ENCODE data around the gene LRP5. TPM values are rescaled to one million over a fixed set of nuclear protein-coding genes. Genes with fewer than 3 reads are reported as not detected.
"Not testable (repeated sequence)": the region's sequence is repeated elsewhere in the genome, so short reads cannot be mapped to it uniquely, and the experiment has no call there.

LRP5 gene
- total RNA-seq, 4 donors from 2014 or later, result 27.3 to 60.1 (median 35.0) TPM

DNA sequence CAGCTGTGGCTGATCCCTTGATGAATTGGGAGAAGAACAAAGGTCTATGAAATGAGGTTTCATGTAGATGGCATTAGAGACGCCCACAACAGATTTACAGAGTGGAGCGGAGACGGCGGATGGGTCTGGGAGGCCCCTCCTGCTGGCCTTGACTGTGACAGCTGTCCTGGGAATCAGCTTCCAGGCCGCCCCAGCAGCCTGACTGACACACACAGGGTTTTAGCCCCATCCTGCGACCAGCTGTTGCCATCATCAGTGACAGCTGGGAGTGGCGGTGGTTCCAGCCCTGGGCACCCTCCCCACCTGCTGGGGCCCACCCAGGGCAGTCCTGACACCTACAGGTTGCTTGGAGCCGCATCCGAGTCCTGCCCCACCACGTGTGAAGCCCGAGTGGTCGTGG lies 84.1 kb downstream of the LRP5 start:
- DNase-seq (ENCODE audit: low spot score in 2 of 2), result no peak
- H3K27ac ChIP-seq, result no peak overlapping the region
- peaks cover 12% of the 10 kb centered on the region for H3K36me3 ChIP-seq

DNA sequence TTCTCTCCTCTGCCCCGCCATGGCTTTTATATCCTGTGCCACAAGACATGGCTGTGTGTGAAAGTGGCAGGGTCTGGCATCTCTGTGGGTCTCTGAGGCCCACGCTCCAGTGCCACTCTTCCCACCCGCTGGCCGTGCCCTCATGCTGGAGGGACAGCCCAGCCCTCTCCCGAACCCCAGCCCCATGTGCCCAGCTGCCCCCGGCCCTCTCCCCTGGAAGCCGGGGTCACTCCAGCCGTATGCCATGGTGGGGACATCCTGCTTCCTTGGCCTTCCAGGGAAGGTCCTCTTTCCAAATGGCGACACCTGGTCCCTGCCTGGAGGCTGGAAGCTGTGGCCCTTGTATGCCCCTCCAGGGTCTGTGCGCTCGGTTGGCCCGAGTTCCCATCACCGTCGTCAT lies 84.9 kb downstream of the LRP5 start:
- Histone ChIP-seq H3K9me3 (no peaks in the 10 kb centered on the region), H3K27ac (no peak overlapping the region), H3K4me1 (peaks cover 15% of the 10 kb centered on the region), H3K36me3 (peaks cover 13% of the 10 kb centered on the region), H3K4me3 (no peak overlapping the region), H3K27me3 (no peaks in the 10 kb centered on the region)
- TF ChIP-seq, protein P1, sequence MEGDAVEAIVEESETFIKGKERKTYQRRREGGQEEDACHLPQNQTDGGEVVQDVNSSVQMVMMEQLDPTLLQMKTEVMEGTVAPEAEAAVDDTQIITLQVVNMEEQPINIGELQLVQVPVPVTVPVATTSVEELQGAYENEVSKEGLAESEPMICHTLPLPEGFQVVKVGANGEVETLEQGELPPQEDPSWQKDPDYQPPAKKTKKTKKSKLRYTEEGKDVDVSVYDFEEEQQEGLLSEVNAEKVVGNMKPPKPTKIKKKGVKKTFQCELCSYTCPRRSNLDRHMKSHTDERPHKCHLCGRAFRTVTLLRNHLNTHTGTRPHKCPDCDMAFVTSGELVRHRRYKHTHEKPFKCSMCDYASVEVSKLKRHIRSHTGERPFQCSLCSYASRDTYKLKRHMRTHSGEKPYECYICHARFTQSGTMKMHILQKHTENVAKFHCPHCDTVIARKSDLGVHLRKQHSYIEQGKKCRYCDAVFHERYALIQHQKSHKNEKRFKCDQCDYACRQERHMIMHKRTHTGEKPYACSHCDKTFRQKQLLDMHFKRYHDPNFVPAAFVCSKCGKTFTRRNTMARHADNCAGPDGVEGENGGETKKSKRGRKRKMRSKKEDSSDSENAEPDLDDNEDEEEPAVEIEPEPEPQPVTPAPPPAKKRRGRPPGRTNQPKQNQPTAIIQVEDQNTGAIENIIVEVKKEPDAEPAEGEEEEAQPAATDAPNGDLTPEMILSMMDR (IDR thresholded peaks at IDR 0.05), result no peak
- TF ChIP-seq POLR2A (IDR thresholded peaks at IDR 0.05) (no peak), POLR2AphosphoS5 (IDR thresholded peaks at IDR 0.05) (no peak), EP300 (IDR thresholded peaks at IDR 0.05) (no peak)
- no peak for DNase-seq (ENCODE audit: low spot score in 2 of 2)
- 93% methylated on average over 14 of the region's 14 CpGs for WGBS

More for the DNA sequence above, 84.1 kb downstream of the LRP5 start:
- no peaks in the 10 kb centered on the region for H3K9me3 ChIP-seq
- 88% methylated on average over 11 of the region's 12 CpGs for WGBS
- no peaks in the 10 kb centered on the region for H3K27me3 ChIP-seq
- H3K4me3 ChIP-seq, result no peak overlapping the region
- H3K4me1 ChIP-seq, result peaks cover 15% of the 10 kb centered on the region
- TF ChIP-seq, protein P1 (IDR thresholded peaks at IDR 0.05), result no peak
- TF ChIP-seq POLR2A (IDR thresholded peaks at IDR 0.05) (no peak), POLR2AphosphoS5 (IDR thresholded peaks at IDR 0.05) (no peak), EP300 (IDR thresholded peaks at IDR 0.05) (no peak)

DNA sequence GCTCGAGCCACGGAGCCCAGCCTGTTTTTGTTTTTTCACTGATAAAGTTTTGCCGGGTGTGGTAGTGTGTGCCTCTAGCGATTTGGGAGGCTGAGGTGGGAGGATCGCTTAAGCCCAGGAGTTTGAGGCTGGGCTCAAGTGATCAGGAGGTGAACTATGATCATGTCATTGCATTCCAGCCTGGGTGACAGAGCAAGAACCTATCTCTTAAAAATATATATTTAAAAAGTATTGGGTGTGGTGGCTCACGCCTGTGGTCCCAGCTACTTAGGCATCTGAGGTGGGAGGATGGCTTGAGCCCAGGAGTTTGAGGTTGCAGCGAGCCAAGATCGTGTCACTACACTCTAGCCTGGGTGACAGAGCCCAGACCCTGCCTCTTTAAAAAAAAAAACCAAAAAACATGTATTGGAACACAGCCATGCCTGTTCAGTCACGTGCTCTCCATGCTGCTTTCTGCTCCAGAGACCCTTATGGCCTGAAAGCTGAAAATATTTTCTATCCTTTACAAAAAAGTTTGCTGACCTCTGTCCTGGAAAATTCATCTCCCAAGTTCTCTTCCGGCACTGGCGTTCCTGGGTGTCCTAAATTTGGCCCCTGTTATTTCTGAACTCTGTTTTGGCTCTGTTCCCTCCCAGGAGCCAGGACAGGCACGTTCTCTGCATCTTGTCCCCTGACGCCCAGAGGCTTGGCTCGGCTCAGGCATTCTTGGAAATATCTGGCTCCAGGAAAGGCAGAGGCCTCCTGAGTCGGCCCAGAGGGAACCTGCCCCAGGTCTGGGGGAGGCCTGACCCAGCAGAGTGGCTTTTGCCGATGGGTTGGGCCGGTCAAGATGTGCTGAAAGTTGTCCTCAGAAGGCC lies 86.8 kb downstream of the LRP5 start:
- no peak overlapping the region for H3K27ac ChIP-seq
- TF ChIP-seq POLR2A (IDR thresholded peaks at IDR 0.05) (no peak), POLR2AphosphoS5 (IDR thresholded peaks at IDR 0.05) (no peak), EP300 (IDR thresholded peaks at IDR 0.05) (no peak)
- TF ChIP-seq, protein P1 (IDR thresholded peaks at IDR 0.05), result no peak
- H3K4me3 ChIP-seq, result no peak overlapping the region
- WGBS, result 43% methylated on average over 17 of the region's 17 CpGs
- no peaks in the 10 kb centered on the region for H3K9me3 ChIP-seq
- H3K4me1 ChIP-seq, result peaks cover 15% of the 10 kb centered on the region
- H3K27me3 ChIP-seq, result no peaks in the 10 kb centered on the region
- DNase-seq (ENCODE audit: low spot score in 2 of 2), result no peak
- peaks cover 29% of the 10 kb centered on the region for H3K36me3 ChIP-seq

DNA sequence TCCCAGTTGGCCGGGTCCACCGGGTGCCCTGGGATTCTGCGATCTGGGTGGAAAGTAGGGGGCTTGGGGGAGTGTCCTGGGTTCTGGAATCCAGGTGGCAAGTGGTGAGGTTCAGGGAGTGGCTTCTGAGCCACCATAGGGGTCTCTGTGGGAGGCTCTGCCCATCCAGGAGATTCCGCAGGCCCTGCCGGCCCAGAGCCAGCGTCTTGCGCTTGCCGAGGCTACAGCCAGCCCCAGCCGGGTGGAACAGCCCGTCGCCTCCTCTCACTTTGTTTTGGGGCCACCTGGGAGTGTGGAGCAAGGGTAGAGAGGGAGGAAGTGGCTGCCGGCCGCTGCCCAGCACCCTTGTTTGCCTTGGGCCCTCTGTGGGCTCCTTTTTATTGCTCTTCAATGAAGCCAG lies 87.5 kb downstream of the LRP5 start:
- Histone ChIP-seq H3K4me1 (peaks cover 15% of the 10 kb centered on the region), H3K36me3 (peaks cover 28% of the 10 kb centered on the region), H3K9me3 (no peaks in the 10 kb centered on the region), H3K4me3 (no peak overlapping the region), H3K27me3 (no peaks in the 10 kb centered on the region), H3K27ac (no peak overlapping the region)
- no peak for TF ChIP-seq EP300 (IDR thresholded peaks at IDR 0.05)
- TF ChIP-seq, protein P1 (IDR thresholded peaks at IDR 0.05), result no peak
- no peak for TF ChIP-seq POLR2AphosphoS5 (IDR thresholded peaks at IDR 0.05)
- no peak for TF ChIP-seq POLR2A (IDR thresholded peaks at IDR 0.05)
- DNase-seq (ENCODE audit: low spot score in 2 of 2), result no peak
- 86% methylated on average over 5 of the region's 13 CpGs for WGBS

DNA sequence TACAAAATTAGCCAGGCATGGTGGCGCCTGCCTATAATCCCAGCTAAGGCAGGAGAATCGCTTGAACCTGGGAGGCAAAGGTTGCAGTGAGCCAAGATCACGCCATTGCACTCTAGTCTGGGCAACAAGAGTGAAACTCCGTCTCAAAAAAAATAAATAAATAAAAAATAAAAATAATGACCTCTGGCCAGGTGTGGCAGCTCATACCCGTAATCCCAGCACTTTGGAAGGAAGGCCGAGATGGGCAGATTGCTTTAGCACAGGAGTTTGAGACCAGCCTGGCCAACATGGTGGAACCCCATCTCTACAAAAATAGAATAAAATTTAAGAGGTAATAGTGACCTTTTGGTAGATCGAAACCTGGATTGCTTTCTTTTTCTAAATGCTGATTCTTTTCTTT lies 88.2 kb downstream of the LRP5 start:
- Histone ChIP-seq H3K4me1 (peaks cover 15% of the 10 kb centered on the region), H3K36me3 (peaks cover 26% of the 10 kb centered on the region)
- H3K27me3 ChIP-seq; H3K9me3 ChIP-seq; H3K27ac ChIP-seq; DNase-seq (ENCODE audit: low spot score in 2 of 2); H3K4me3 ChIP-seq: not testable (repeated sequence)
- 97% methylated on average over 7 of the region's 7 CpGs for WGBS

Data from suprapubic skin (tissue), 4 donors.